ENCODE measurements around the gene SH3PXD2A.

The SH3PXD2A gene

DNA sequence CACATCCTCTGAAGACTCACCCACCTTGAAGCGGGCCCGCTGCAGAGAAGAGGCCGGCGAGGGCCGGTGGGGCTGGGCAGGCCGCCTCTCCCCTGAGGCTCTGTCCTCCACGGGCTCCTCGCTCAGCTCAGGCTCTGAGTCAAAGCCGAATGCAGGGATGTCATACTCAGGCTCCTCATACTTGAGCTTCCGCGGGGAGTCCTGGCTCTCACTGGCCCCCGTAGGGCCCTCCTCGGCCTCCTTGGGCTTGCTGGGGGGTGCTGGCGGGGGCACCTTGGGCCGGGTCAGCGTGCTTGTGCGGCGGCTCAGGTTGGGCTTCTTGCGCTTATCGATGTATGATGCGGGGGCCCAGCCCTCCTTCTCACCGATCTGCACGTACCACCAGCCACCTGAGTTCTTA, 252.0 kb downstream of the SH3PXD2A start:
- no peak for DNase-seq (ENCODE audit: low read depth in 3 of 3)

DNA sequence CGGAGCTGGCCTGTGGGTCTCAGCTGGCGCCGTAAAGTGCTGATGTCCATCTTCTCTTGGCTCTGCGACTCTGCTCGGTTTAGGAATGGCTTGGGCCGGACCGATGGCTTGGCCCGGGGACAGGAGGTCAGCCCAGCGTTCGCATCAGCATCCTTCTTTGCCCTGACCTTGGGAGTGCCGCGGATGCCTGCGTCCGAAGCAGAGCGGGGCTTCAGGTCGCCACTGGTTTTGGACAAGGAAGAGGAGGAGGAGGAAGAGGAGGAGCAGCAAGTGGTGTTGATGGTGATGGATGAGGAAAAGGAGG, 252.6 kb downstream of the SH3PXD2A start:
- no peak for DNase-seq (ENCODE audit: low read depth in 3 of 3)

DNA sequence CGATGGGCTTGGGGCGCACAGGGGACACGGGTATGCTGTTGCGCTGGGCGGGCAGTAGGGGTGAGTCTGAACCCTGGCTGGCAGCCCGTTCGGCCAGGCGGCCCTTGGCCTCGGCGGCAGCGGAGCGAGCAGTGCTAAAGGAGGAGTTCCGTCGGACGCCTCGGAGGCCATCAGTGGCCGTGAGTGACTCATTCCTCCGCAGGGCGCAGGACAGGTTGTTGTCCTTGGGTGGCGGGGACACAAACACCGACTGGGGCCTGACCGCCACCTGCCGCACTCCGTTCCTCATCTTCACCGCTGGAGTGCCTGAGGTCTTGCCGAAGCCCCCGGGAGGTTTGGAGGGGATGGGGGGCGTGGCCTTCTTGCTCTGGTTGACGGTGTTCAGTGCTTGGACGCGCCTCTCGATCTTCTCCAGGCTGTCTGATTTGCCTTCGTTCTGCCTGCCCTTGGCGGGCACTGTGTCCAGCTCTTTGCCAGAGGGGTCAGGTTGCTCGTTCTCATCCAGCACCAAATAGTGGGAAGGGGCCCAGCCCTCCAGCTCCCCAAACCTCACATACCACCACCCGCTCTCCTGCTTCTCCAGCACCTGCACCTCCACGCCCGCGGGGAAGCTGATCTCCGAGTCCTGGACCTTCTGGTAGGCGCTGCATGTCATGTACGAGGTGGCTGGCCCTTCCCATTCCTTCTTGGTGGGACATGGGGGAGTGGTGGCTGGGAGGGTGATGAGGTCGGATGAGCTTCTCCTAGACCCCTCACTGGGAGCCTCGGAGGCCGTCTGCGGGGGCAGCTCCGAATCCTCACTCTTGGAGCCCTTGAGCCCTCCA, 253.1 kb downstream of the SH3PXD2A start:
- no peak for DNase-seq (ENCODE audit: low read depth in 3 of 3)

DNA sequence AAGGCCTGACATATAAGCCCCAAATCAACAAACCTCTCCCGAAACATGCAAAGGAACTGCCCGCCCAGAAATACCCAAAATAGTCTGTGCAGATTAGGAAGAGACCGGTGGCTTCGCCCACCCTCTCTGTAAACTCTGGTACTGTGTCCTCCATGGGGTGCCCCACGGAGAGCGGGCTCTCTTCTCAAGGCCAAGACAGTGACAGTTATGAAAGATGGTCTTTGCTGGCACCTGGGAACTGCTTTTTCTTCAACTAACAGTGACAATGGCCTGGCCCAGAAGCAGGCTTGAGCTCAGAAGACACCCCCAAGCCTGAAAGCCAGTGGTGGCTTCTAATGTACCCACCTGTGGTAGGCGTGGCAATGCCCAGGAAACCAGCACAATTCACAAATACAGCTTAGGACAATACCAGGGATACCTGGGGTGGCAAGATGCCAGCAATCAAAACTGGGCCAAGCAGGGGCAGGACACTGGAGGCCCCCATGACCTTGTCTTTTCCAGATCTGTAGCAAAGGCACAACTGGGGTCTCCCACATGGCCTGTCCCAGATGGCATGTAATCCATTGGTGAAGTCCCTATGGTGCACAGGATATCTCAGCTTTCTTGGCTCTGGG, 254.3 kb downstream of the SH3PXD2A start:
- DNase-seq (ENCODE audit: low read depth in 3 of 3): no peak

DNA sequence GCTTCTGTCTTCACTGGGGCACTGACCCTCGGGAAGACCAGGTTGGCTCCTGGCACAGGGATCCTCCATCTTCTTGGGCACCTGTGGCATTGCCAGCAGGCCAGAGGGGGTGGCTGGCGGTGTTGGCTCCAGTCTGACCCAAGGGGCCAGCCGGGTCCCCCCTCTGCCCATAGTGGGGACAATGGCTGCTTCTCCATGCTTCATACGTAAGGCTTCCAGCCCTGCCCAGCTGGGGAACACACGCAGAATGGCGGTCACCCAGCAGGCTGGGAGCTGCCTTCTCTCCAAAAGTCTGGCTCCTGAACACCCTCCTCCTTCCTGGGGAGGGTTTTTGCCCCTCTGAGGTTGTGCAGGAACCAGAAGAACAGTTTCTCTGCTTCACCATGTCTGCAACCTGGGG, 255.1 kb downstream of the SH3PXD2A start:
- DNase-seq (ENCODE audit: low read depth in 3 of 3): no peak

DNA sequence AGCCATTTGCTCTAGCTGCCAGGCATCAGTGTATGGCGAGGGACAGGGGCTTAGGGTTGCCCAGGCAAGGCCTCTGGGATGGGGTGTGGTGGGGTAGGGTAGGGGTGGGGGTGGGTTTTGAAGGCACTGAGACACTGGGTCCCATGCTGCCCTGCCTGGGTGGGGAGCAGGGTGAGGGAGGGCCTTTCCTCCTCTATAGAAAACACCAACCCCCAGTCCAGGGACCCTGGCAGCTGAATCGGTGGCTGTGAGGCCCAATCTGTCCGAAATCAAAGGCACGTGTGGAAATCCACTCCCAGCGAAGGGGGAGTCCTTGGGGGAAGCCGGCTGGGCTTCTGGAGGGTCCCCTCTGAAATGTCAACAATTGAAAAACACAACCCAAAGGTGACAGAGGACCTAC, 255.5 kb downstream of the SH3PXD2A start:
- DNase-seq (ENCODE audit: low read depth in 3 of 3): no peak

DNA sequence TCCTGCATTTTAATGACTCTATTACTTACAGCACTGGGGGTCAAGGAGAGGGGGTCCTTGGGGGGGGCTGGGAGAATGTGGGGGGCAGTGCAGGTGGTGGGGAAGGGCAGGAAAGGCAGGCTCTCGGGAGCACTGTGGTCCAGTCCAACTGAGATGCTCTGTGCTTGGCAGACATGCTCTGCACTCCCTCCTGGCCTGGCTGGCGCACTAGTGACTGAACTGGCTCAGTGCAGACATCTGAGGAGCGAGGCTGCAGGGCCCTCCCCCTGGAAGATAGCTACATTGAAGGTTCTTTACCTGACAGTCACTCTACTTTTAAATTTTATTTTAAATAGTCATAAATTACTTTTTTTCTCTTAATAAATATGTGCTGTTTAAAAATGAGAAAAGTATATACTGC, 256.2 kb downstream of the SH3PXD2A start:
- DNase-seq (ENCODE audit: low read depth in 3 of 3): no peak

DNA sequence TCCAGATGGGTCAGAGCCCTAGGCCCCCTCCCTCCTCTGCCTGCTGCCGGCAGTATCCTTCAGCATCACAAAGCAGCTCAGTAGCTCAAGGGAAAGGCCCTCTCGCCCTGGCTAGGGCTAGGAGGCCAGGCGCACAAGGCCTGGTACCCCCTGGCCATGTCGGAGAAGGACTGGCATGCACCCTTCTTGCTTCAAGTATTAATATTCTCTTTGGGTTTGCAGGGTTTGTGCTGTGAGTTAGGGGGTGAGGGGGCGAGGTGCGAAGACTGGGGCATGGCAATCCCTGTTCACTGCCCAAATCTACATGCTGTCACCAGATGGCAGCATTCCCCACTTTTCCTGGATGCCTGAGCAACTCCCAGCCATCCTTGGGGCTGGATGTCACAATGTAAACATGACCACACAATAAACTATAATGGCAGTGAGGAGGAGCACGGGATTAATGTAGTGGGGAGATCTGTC, 256.7 kb downstream of the SH3PXD2A start:
- DNase-seq (ENCODE audit: low read depth in 3 of 3): no peak

DNA sequence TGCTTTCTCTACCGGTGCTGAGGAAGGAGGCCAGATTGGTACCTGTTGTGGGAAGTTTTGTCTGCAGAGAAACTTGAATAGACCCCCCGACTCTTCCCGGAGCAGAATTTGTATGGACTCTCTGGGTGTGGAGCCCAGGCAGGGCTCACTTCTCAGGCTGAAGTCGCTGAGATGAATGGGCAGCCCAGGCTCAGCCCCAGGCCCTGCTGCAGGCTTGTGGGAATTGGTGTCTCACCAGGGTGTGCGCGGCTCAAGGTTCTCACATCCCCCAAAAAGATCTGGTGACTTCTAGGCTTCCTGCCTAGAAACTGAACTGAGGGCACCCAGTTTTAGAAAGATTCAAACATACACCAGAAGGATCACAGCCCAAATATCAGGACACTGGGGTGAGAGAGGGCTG, 258.4 kb downstream of the SH3PXD2A start:
- DNase-seq (ENCODE audit: low read depth in 3 of 3): no peak

DNA sequence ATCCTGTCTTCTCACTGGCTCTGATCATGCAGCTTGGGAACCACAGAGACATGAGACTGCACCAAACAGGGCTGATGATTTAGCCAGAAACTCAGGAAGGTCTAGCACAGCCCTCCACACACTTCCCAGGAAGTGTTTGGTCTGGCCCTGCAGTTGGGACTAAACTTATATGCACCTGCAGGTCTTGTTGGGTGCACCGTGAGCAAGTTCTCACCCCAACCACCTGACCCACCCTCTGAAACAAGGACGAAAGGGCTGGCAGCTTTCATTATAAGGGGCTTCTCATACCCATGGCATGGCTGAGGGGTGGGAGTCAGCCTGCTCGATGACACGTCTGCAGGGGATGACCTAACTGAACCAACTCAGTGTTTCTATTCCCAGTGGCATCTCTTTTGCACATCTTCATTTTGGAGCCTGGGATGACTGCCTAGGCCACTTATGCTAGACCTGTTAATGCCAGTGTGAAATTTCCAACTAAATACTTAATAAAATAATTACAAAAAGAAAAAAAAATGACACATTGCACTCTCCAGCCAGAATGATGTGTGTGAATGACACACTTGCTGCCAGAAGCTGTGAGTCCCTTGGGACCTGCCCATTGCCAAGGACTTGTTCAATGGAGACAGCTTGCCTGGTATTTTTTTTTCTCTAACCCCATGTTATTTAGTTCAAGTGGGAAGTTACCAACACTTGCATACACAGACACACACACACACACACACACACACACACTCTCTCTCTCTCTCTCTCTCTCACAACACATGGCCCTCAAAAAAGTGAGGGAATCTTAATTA, 259.2 kb downstream of the SH3PXD2A start:
- no peak for DNase-seq (ENCODE audit: low read depth in 3 of 3)

DNA sequence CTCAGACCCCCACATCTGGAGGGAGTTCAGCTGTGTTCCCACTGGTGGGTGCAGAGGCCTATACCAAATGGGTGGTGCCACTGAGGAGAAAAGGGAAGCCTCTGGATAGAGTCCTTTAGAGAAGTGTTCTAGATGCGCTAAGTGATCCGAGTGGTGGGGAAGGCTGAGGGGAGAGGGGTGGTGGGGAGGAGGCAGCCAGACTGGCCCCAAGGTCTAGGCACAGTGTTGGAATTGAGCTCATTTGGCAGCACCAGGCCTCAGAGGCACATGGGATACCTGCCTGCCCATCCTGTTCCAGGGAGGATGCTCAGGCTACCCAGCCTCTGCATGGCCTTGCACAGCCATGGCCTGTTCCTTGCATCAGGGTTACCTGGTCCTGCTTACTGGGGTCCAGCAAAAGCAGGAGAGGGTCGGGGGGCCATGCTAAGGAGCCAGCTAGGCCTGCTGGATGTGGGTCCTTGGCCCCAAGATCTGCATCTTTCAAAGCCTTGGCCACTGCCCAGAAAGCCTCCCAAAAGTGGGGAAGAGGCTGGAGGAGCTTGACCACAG, 262.3 kb downstream of the SH3PXD2A start:
- DNase-seq (ENCODE audit: low read depth in 3 of 3): no peak

DNA sequence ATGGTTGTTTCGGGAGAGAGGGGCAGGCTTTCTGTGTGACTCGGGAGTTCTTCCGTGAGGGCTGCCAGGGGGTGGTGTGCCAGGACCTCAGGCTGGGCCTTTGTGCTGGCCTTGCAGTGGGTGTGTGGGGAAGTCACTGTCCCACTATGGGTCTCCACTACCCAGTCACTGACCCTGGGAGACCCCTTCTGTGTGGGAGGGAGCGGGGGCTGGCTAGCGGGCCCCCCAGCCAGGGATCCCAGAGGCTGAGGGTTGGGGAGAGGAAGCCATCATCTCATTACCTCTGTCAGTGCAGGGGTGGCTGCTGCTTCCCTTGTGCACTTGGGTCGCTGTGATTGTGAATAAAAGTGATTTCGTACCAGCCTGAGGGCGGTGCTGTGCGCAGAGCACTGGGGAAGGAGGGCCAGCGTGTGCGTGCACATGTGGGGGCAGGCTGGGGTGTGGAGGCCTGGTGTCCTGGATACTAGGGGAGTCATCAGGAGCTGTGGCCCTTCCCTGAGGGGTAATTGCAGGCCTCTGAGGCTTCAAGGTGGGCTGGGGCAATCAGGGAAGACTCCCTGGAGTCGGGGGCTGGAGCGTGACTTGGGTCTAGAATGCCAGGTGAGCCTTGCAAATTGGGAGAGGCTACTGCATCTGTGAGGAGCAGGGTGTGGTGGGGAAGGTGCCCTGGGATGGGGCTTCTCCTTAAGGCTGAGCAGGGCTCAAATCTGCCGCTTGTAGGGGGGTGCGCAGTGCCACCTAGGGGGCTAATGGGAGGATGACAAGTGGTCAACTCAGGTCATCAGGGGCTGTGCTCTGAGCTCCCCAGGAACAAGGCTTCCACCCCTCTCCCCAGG, 263.0 kb downstream of the SH3PXD2A start:
- DNase-seq (ENCODE audit: low read depth in 3 of 3): peak in 2 of 3 experiments; percentile 14 to 19

DNA sequence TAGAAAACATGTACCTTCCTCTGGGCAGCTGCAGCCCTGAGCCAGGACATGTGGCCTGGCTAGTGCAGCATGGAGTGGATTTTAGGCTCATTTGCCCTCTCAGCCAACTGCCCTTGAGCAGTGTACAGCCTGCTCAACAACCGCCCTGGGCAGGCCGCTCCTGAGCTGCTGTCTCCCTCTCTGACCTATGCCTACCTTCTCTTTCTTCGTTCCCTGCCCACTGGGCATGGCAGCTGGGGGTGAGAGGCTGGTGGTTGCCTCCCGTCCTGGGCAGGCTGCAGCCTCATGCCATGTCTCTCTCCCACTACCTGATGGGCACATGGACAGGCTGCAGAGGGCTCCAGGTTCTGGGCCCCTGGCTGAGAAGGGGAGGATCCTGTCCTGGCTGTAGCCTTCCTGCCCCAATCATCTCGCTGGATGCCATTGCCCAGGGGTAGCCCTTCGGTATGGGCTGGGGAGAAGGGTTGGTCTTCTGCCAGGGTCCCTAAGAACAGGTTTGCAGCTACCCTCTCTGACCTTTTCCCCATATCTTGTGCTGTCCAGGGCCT, 264.6 kb downstream of the SH3PXD2A start:
- DNase-seq (ENCODE audit: low read depth in 3 of 3): no peak

DNA sequence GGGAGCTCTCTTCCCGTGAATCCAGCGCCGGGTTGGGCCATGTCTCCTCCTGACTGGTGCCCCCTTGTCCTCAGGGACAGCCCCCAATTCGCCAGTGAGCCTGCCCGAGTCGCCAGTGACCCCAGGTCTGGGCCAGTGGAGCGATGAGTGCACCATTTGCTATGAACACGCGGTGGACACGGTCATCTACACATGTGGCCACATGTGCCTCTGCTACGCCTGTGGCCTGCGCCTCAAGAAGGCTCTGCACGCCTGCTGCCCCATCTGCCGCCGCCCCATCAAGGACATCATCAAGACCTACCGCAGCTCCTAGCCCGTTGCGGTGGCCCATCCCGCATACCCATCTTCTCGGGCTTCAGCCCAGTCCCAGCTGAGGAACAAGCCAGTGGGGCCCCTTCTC, 265.3 kb downstream of the SH3PXD2A start:
- no peak for DNase-seq (ENCODE audit: low read depth in 3 of 3)

DNA sequence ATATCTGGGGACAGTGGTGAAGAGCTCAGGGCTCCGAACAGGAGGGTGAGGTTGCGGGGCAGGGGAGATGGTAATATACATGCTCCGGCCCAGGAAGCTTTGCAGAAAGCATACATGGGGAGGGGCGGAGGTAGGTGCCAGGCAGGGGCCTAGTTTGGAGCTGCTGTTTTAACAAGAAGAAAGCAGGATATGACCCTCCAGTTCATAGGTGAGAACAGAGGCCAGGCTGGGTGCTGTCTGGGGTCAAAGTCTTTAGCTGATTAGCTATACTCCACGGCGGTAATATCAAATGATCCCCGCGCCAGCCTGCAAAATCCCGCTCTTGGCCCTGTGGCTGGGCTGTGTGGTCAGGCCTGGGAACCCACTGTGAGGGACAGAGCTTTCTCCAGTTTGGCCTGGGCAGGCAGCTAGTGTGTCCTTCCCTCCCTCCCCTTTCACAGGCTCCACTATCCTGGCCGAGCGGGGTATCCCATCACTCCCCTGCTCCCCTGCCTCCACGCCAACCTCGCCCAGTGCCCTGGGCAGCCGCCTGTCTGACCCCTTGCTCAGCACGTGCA, 266.2 kb downstream of the SH3PXD2A start:
- DNase-seq (ENCODE audit: low read depth in 3 of 3): no peak

DNA sequence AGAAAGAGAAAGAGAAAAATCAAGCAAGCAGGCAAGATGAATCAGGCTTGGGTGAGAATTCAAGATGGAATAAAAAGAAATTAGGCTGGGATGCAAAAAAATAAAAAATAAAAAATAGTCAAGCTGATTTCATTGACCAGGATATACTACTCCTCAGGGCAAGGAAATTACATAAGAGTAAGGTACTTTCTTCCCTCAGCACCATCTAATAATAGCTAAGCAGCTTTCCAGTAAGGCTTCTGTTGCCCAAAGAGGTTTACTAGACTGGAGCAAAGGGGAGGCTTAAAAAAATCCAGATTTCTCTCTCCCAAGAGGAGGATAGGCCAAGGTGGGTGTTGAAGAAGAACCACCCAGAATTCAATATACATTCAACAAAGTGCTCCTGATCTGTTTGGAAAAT, 268.3 kb downstream of the SH3PXD2A start:
- no peak for DNase-seq (ENCODE audit: low read depth in 3 of 3)

DNA sequence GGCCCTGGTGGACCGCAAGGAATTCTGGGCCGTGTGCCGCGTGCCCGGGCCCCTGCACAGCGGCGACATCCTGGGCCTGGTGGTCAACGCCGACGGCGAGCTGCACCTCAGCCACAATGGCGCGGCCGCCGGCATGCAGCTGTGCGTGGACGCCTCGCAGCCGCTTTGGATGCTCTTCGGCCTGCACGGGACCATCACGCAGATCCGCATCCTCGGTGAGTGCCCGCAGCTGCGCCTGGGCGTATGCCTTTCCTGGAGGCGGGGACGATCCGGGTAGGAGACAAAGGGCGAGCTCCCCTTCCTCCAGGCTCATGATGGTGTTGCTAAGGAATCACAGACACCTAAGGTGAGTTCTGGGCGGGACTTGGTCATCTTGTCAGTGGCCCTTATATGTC, 270.4 kb downstream of the SH3PXD2A start:
- DNase-seq (ENCODE audit: low read depth in 3 of 3): no peak

DNA sequence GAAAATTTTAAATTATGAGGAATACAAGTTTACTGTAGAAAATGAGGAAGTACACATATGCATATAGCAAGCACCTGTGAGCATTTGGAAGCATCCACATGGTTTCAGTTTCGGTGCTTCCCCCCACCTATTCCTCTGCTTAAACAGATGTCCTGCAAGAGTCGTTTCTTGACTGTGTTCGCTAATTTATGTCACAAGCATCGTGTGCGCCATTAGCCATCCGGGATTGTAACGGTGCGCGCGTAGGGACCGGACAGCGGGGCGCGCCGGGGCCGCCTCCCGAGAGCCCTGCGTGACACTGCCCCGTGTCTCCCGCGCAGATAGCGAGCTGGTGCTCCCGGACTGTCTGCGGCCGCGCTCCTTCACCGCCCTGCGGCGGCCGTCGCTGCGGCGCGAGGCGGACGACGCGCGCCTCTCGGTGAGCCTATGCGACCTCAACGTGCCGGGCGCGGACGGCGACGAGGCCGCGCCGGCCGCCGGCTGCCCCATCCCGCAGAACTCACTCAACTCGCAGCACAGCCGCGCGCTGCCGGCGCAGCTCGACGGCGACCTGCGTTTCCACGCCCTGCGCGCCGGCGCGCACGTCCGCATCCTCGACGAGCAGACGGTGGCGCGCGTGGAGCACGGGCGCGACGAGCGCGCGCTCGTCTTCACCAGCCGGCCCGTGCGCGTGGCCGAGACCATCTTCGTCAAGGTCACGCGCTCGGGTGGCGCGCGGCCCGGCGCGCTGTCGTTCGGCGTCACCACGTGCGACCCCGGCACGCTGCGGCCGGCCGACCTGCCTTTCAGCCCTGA, 271.0 kb downstream of the SH3PXD2A start:
- DNase-seq (ENCODE audit: low read depth in 3 of 3): peak in 2 of 3 experiments; percentile 40 to 65

DNA sequence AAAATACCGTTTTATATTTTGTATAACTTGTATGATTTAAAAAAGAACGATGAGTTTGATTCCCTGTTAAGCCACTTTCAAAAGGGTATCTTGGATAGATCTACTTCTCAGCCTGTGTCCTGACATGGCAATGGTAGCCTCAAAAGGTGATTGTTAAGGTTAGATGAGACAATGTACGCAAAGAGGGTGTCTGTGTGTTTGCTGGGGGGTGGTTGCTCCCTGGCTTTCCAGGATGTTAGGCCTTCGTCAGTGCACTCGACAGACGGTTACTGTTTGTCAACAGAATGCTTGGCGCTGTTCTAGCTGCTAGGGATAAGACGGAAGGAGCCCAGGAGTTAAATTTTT, 271.5 kb downstream of the SH3PXD2A start:
- DNase-seq (ENCODE audit: low read depth in 3 of 3): no peak

All from stimulated activated CD4-positive, alpha-beta T cell treated with anti-CD3 and anti-CD28 coated beads, TNF-alpha, amount 100 ng/mL, for 4 hours (primary cell).